GM19328 (cell line): ENCODE data around the gene TAOK2.

ENCODE experiments used
- ATAC-seq: cut with Tn5 transposase; IDR thresholded peaks from one replicate; pipeline ENCODE4 v1.9.1; 2021; ENCODE audit warnings: mild to moderate bottlenecking, moderate library complexity; ENCODE audit not compliant: unreplicated experiment

TAOK2 gene

GRCh38 chr16:29962344-29962994, 11.2 kb upstream of the TAOK2 start:
- ATAC-seq, result no peak

DNA sequence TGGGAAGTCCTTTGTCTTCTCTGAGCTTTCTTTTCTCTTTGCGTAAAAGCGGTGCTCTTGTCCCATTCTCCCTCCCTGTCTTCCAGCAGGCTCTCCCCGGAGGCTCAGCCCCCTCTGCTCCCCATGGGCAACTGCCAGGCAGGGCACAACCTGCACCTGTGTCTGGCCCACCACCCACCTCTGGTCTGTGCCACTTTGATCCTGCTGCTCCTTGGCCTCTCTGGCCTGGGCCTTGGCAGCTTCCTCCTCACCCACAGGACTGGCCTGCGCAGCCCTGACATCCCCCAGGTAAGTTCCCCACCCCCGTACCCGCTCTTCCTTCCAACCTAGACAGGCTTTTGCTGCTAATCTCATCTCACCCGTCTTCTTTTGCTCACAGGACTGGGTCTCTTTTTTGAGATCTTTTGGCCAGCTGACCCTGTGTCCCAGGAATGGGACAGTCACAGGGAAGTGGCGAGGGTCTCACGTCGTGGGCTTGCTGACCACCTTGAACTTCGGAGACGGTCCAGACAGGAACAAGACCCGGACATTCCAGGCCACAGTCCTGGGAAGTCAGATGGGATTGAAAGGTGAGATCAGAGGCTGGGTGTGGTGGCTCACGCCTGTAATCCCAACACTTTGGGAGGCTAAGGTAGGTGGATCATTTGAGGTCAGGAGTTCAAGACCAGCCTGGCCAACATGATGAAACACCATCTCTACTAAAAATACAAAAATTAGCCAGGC, 10.5 kb upstream of the TAOK2 start:
- ATAC-seq, result no peak

- no peak for ATAC-seq
These were observed 5.5 kb upstream of the TAOK2 start for GRCh38 chr16:29968205-29968604.

GRCh38 chr16:29971304-29971703, 2.4 kb upstream of the TAOK2 start:
- ATAC-seq, result no peak

DNA sequence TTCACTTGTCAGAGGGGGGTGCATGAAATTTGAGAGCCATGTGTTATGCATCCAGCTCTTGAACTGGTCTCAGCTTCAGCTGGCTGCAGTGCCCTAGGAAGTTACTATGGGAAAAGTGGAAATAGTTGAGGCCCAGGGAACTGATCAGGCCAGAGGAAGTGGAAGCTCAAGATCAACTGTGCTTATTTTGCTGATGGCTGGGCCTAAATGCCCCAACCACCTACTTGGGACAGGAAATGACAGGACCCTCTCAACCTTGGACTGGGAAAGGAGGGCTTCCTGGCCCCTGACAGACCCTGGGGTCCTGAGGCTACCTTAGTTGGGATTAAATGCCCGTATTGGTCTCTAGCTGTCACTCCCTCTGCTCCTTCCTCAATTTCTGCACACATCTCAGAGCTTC, 1.2 kb upstream of the TAOK2 start:
- ATAC-seq, result no peak

GRCh38 chr16:29972992-29973383, 680 bp upstream of the TAOK2 start:
- ATAC-seq, result no peak

GRCh38 chr16:29974291-29975133, 844 bp downstream of the TAOK2 start:
- no peak for ATAC-seq

- ATAC-seq, result no peak
These were observed 1.5 kb downstream of the TAOK2 start for GRCh38 chr16:29975134-29975538.

GRCh38 chr16:29975811-29976511, 2.3 kb downstream of the TAOK2 start:
- ATAC-seq, result no peak

GRCh38 chr16:29977063-29977825, 3.6 kb downstream of the TAOK2 start:
- ATAC-seq, result no peak

DNA sequence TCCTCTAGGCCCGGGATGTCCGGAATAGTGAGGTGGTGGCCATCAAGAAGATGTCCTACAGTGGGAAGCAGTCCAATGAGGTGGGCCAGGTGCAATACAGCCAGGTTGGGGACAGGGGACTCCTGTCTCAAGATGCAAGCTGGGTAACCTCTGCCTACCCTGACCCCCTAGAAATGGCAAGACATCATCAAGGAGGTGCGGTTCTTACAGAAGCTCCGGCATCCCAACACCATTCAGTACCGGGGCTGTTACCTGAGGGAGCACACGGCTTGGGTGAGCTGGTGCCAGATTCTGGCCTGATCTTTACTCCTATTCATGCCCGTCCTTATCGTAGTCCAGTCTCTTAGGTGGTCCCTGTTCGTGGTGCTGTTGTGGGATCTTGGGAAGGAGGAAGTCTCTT, 4.4 kb downstream of the TAOK2 start:
- ATAC-seq, result no peak

DNA sequence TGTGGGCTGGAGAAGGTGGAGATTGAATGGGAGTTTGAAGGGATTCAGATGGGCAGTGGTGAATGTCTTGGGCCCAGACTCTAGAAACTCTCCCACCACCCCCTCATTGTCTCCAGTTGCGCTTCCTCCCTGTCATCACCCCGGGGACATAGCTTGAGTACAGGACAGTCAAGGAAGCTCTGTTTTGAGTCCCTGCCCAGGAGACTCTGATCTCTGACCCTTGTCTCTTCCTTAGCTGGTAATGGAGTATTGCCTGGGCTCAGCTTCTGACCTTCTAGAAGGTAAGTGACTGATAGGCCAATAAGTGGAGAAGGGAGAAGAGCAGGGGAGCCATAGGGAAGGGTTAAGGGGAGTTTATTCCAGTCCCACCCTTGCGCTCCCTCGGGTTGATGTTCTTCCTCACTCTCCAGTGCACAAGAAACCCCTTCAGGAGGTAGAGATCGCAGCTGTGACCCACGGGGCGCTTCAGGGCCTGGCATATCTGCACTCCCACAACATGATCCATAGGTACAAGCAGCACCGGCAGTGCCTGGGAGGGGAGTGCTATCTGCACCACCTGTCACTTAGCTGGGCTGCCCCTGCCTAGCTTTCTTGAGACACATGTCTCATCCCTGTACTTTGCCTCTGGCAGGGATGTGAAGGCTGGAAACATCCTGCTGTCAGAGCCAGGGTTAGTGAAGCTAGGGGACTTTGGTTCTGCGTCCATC, 5.0 kb downstream of the TAOK2 start:
- no peak for ATAC-seq

DNA sequence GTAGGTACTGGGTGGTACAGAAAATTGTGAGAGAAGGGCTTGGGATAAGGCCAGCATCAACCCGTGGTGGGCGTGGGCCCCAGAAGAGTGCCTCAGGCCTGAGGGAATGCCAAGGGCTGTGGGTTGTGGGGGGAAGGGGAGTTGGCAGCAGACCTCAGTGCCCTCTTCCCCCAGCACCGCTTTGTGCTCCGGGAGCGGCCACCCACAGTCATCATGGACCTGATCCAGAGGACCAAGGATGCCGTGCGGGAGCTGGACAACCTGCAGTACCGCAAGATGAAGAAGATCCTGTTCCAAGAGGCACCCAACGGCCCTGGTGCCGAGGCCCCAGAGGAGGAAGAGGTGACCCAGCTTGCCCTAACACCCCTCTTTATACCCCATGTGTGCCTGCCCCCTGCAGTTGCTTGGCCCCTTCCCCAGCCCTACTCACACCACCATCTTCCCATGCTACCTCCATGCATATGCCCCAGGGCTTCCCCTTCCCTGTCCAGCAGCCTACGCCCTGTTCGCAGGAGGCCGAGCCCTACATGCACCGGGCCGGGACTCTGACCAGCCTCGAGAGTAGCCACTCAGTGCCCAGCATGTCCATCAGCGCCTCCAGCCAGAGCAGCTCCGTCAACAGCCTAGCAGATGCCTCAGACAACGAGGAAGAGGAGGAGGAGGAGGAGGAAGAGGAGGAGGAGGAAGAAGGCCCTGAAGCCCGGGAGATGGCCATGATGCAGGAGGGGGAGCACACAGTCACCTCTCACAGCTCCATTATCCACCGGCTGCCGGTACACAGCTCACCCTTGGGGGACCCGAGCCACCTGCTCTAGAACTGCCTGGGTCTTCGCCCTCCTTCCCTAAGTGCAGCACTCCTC, 9.1 kb downstream of the TAOK2 start:
- ATAC-seq, result no peak

GRCh38 chr16:29983420-29984136, 9.9 kb downstream of the TAOK2 start:
- no peak for ATAC-seq

GRCh38 chr16:29984137-29984763, 10.6 kb downstream of the TAOK2 start:
- ATAC-seq, result no peak

GRCh38 chr16:29984764-29985147, 11.1 kb downstream of the TAOK2 start:
- no peak for ATAC-seq

- no peak for ATAC-seq
These were observed 11.7 kb downstream of the TAOK2 start for GRCh38 chr16:29985271-29985811.

- no peak for ATAC-seq
These were observed 12.6 kb downstream of the TAOK2 start for GRCh38 chr16:29986231-29986630.
